Muscle of leg (tissue), 11 donors: ENCODE results near the gene SMAD6. TPM values are rescaled to one million over a fixed set of nuclear protein-coding genes. Genes with fewer than 3 reads are reported as not detected.

Source experiments
- DNase-seq: peaks from one replicate; pipeline ENCODE4 v3.0.0; 2013
- H3K27ac ChIP-seq: one replicate; pipeline ENCODE4 v1.5.1; 2013; ENCODE audit warnings: mild to moderate bottlenecking, low read length, control low read depth
- H3K27me3 ChIP-seq: one replicate; pipeline ENCODE4 v1.6.1; 2013; ENCODE audit warnings: low read length; ENCODE audit not compliant: control insufficient read depth, insufficient read depth
- H3K36me3 ChIP-seq: one replicate; pipeline ENCODE4 v1.6.1; 2013; ENCODE audit warnings: low read length; ENCODE audit not compliant: control insufficient read depth, insufficient read depth
- H3K4me1 ChIP-seq: one replicate; pipeline ENCODE4 v1.6.1; 2013; ENCODE audit warnings: low read length; ENCODE audit not compliant: control insufficient read depth, insufficient read depth
- H3K4me3 ChIP-seq: one replicate; pipeline ENCODE4 v1.5.1; 2013; ENCODE audit warnings: low read length, control low read depth
- H3K9me3 ChIP-seq: replicated peaks from 2 replicates; pipeline ENCODE4 v1.6.1; 2013; ENCODE audit warnings: low read depth, low read length; ENCODE audit not compliant: control insufficient read depth
- WGBS: methylation state at CpG from one replicate; pipeline ENCODE4 v1.1.5; 2013; ENCODE audit warnings: missing lambda C conversion rate; ENCODE audit not compliant: insufficient coverage; 5-methylcytosine and 5-hydroxymethylcytosine counted together
- polyA plus RNA-seq, 8 donors: library from polyadenylated mRNA; unstranded; fragments of 120-200 nt; gene quantifications; one replicate each; pipeline versions ENCODE4 v1.2.1 to v1.2.3, GENCODE V29; 2013; ENCODE audit warnings: inconsistent platforms in 1 of 8, low replicate concordance in 1 of 8; ENCODE audit not compliant: insufficient read length in 8 of 8, insufficient read depth in 1 of 8
- total RNA-seq: library from RNA; stranded (reverse); fragments of 120-200 nt; gene quantifications from one replicate; pipeline ENCODE4 v1.2.4, GENCODE V29; 2013

SMAD6 gene
- total and polyA plus RNA-seq, 9 donors, result 2.3 to 8.3 (median 5.4) TPM

GRCh38 chr15:66724732-66725463 is 22.9 kb downstream of the SMAD6 start:
- Histone ChIP-seq H3K27ac (peak overlapping the region; percentile 6), H3K4me1 (peaks cover 24% of the 10 kb centered on the region), H3K36me3 (no peaks in the 10 kb centered on the region), H3K9me3 (no peaks in the 10 kb centered on the region), H3K27me3 (no peaks in the 10 kb centered on the region), H3K4me3 (no peak overlapping the region)
- 36% methylated on average over 4 of the region's 14 CpGs for WGBS
- peak; percentile 87 for DNase-seq

GRCh38 chr15:66725464-66725785 is 23.4 kb downstream of the SMAD6 start:
- H3K27me3 ChIP-seq, result no peaks in the 10 kb centered on the region
- H3K4me1 ChIP-seq, result peaks cover 29% of the 10 kb centered on the region
- H3K27ac ChIP-seq, result no peak overlapping the region
- DNase-seq, result no peak
- no peak overlapping the region for H3K4me3 ChIP-seq
- H3K9me3 ChIP-seq, result no peaks in the 10 kb centered on the region
- no peaks in the 10 kb centered on the region for H3K36me3 ChIP-seq

- H3K9me3 ChIP-seq, result no peaks in the 10 kb centered on the region
- no peak for DNase-seq
- no peak overlapping the region for H3K27ac ChIP-seq
- WGBS, result no CpG with 5 or more reads among the region's 2 CpGs
- no peaks in the 10 kb centered on the region for H3K36me3 ChIP-seq
- H3K4me3 ChIP-seq, result no peak overlapping the region
- H3K4me1 ChIP-seq, result peaks cover 30% of the 10 kb centered on the region
- no peaks in the 10 kb centered on the region for H3K27me3 ChIP-seq
Observed at GRCh38 chr15:66726386-66726785, 24.4 kb downstream of the SMAD6 start.

- peak; percentile 84 for DNase-seq
- H3K27me3 ChIP-seq, result no peaks in the 10 kb centered on the region
- no peaks in the 10 kb centered on the region for H3K36me3 ChIP-seq
- H3K27ac ChIP-seq, result peak overlapping the region; percentile 88
- H3K9me3 ChIP-seq, result no peaks in the 10 kb centered on the region
- WGBS, result 12% methylated on average over 11 of the region's 26 CpGs
- peaks cover 36% of the 10 kb centered on the region for H3K4me1 ChIP-seq
- no peak overlapping the region for H3K4me3 ChIP-seq
Observed at GRCh38 chr15:66729331-66729951, 27.4 kb downstream of the SMAD6 start.

GRCh38 chr15:66730168-66731021 is 28.4 kb downstream of the SMAD6 start:
- no peaks in the 10 kb centered on the region for H3K9me3 ChIP-seq
- DNase-seq, result no peak
- H3K36me3 ChIP-seq, result no peaks in the 10 kb centered on the region
- H3K4me3 ChIP-seq, result no peak overlapping the region
- WGBS, result 89% methylated on average over 2 of the region's 4 CpGs
- no peaks in the 10 kb centered on the region for H3K27me3 ChIP-seq
- H3K27ac ChIP-seq, result peak overlapping the region; percentile 88
- peaks cover 28% of the 10 kb centered on the region for H3K4me1 ChIP-seq

GRCh38 chr15:66733976-66734375 is 31.9 kb downstream of the SMAD6 start:
- 59% methylated on average over 11 of the region's 11 CpGs for whole genome bisulfite sequencing
- H3K36me3 ChIP-seq, result no peaks in the 10 kb centered on the region
- no peak overlapping the region for H3K4me3 ChIP-seq
- peaks cover 27% of the 10 kb centered on the region for H3K4me1 ChIP-seq
- DNase-seq, result peak; percentile 51
- no peaks in the 10 kb centered on the region for H3K27me3 ChIP-seq
- no peaks in the 10 kb centered on the region for H3K9me3 ChIP-seq
- H3K27ac ChIP-seq, result no peak overlapping the region

- no peak overlapping the region for H3K4me3 ChIP-seq
- H3K27me3 ChIP-seq, result no peaks in the 10 kb centered on the region
- H3K27ac ChIP-seq, result no peak overlapping the region
- no peaks in the 10 kb centered on the region for H3K9me3 ChIP-seq
- 88% methylated on average over 7 of the region's 10 CpGs for WGBS
- H3K36me3 ChIP-seq, result no peaks in the 10 kb centered on the region
- no peak for DNase-seq
- peaks cover 15% of the 10 kb centered on the region for H3K4me1 ChIP-seq
Observed at GRCh38 chr15:66734961-66735908, 33.2 kb downstream of the SMAD6 start.

GRCh38 chr15:66735909-66736305 is 33.9 kb downstream of the SMAD6 start:
- H3K27ac ChIP-seq, result no peak overlapping the region
- H3K27me3 ChIP-seq, result no peaks in the 10 kb centered on the region
- H3K36me3 ChIP-seq, result no peaks in the 10 kb centered on the region
- no CpG with 5 or more reads among the region's 9 CpGs for WGBS
- no peak overlapping the region for H3K4me3 ChIP-seq
- peak; percentile 53 for DNase-seq
- H3K9me3 ChIP-seq, result no peaks in the 10 kb centered on the region
- H3K4me1 ChIP-seq, result peaks cover 20% of the 10 kb centered on the region

GRCh38 chr15:66737243-66738010 is 35.4 kb downstream of the SMAD6 start:
- no peaks in the 10 kb centered on the region for H3K9me3 ChIP-seq
- 83% methylated on average over 2 of the region's 11 CpGs for WGBS
- H3K27ac ChIP-seq, result no peak overlapping the region
- peaks cover 30% of the 10 kb centered on the region for H3K4me1 ChIP-seq
- no peak overlapping the region for H3K4me3 ChIP-seq
- H3K36me3 ChIP-seq, result no peaks in the 10 kb centered on the region
- no peaks in the 10 kb centered on the region for H3K27me3 ChIP-seq
- DNase-seq, result no peak
